HepG2 (cell line): Measurements from ENCODE around the gene QDPR. TPM values are rescaled to one million over a fixed set of nuclear protein-coding genes. Genes with fewer than 3 reads are reported as not detected.

Experiments
- CSRNP2 ChIP-seq: sonication (generic); formaldehyde crosslinking; conservative IDR thresholded peaks from 2 replicates; pipeline ENCODE4 v1.8.0; 2022; ENCODE audit warnings: low read depth, missing genetic modification reagents
- EP300 ChIP-seq, 3 experiments: sonication (generic) in 1 of 3; formaldehyde crosslinking in 1 of 3; IDR thresholded peaks; 2 replicates each; pipeline versions ENCODE4 v1.5.1 to v1.6.1; 2011 to 2020; ENCODE audit warnings: low read depth in 2 of 3, low read length in 2 of 3, borderline replicate concordance in 1 of 3, improper control_type of control experiment in 1 of 3, mild to moderate bottlenecking in 1 of 3, missing genetic modification reagents in 1 of 3, moderate library complexity in 1 of 3
- GMEB1 ChIP-seq: sonication (generic); formaldehyde crosslinking; IDR thresholded peaks from 2 replicates; pipeline ENCODE4 v1.5.1; 2020; ENCODE audit warnings: missing genetic modification reagents, mild to moderate bottlenecking, borderline replicate concordance
- KDM2A ChIP-seq: sonication (generic); formaldehyde crosslinking; IDR thresholded peaks from 2 replicates; pipeline ENCODE4 v1.4.0; 2020; ENCODE audit warnings: low read depth, missing genetic modification reagents, borderline replicate concordance
- MXD1 ChIP-seq: sonication (generic); formaldehyde crosslinking; IDR thresholded peaks from 2 replicates; pipeline ENCODE4 v1.4.0; 2020; ENCODE audit warnings: mild to moderate bottlenecking, missing genetic modification reagents
- MYC ChIP-seq: sonication (generic); formaldehyde crosslinking; IDR thresholded peaks from 2 replicates; pipeline ENCODE4 v1.9.0; 2021; ENCODE audit warnings: missing genetic modification reagents, borderline replicate concordance
- NKX3-1 ChIP-seq: sonication (generic); formaldehyde crosslinking; IDR thresholded peaks from 2 replicates; pipeline ENCODE4 v1.5.0; 2020; ENCODE audit warnings: missing genetic modification reagents
- SIN3A ChIP-seq: IDR thresholded peaks from 2 replicates; pipeline ENCODE4 v1.6.1; 2011; ENCODE audit warnings: low read depth, mild to moderate bottlenecking, control low read depth, low read length, borderline replicate concordance
- SMAD1 ChIP-seq: sonication (generic); formaldehyde crosslinking; IDR thresholded peaks from 2 replicates; pipeline ENCODE4 v1.4.0; 2020; ENCODE audit warnings: missing genetic modification reagents, low read depth, mild to moderate bottlenecking, borderline replicate concordance
- SMC3 ChIP-seq: IDR thresholded peaks from 2 replicates; pipeline ENCODE4 v1.6.1; 2011; ENCODE audit warnings: low read length, improper control_type of control experiment
- TOE1 ChIP-seq: sonication (generic); formaldehyde crosslinking; IDR thresholded peaks from 2 replicates; pipeline ENCODE4 v1.4.0; 2020; ENCODE audit warnings: mild to moderate bottlenecking, missing genetic modification reagents
- ZBTB14 ChIP-seq: sonication (generic); formaldehyde crosslinking; IDR thresholded peaks from 2 replicates; pipeline ENCODE4 v1.4.0; 2020; ENCODE audit warnings: missing genetic modification reagents
- ZNF292 ChIP-seq: sonication (generic); formaldehyde crosslinking; IDR thresholded peaks from 2 replicates; pipeline ENCODE4 v1.8.1; 2022; ENCODE audit warnings: mild to moderate bottlenecking, low read depth, missing genetic modification reagents, borderline replicate concordance
- ZNF761 ChIP-seq: sonication (generic); formaldehyde crosslinking; conservative IDR thresholded peaks from 2 replicates; pipeline ENCODE4 v1.4.0; 2020; ENCODE audit warnings: mild to moderate bottlenecking, missing genetic modification reagents
- ZXDC ChIP-seq: sonication (generic); formaldehyde crosslinking; IDR thresholded peaks from 2 replicates; pipeline ENCODE4 v1.5.0; 2020; ENCODE audit warnings: mild to moderate bottlenecking, missing genetic modification reagents
- polyA plus RNA-seq, 8 experiments: library from polyadenylated mRNA; depleted of rRNA in 3 of 8; stranded (reverse) in 7 of 8; unstranded in 1 of 8; fragments of >200 nt; fragmentation: Illumina TruSeq in 4 of 8; extraction: Trizol in 4 of 8; gene quantifications; 2 replicates each; pipeline versions ENCODE4 v1.2.1 to v1.2.3, GENCODE V29; 2011 to 2016; ENCODE audit warnings: low read depth in 4 of 8, missing spikeins in 1 of 8, mixed read lengths in 1 of 8; ENCODE audit not compliant: insufficient read depth in 1 of 8
- total RNA-seq, 5 experiments: library from RNA; depleted of rRNA; stranded (reverse); fragments of >200 nt; fragmentation: Illumina TruSeq; extraction: Trizol; gene quantifications; 2 replicates each; pipeline ENCODE4 v1.2.3, GENCODE V29; 2016; ENCODE audit warnings: low read depth in 1 of 5
- TF ChIP-seq, protein P1 (sequence below): sonication (generic); formaldehyde crosslinking; IDR thresholded peaks from 2 replicates; pipeline ENCODE4 v1.4.0; 2020; ENCODE audit warnings: missing genetic modification reagents
- TF ChIP-seq, protein P2 (sequence below): sonication (generic); formaldehyde crosslinking; IDR thresholded peaks from 2 replicates; pipeline ENCODE4 v1.9.0; 2021; ENCODE audit warnings: missing genetic modification reagents, mild to moderate bottlenecking, borderline replicate concordance

The QDPR gene
- total and polyA plus RNA-seq, 2 of the 13 experiments (the other 11 are each of a cell fraction or from before 2014, with no cell fraction given) = 9.9 to 95.5 TPM

- TF ChIP-seq ZXDC (CRISPR knock-in tag) (no peak), TOE1 (CRISPR knock-in tag) (no peak), CSRNP2 (CRISPR knock-in tag) (no peak), GMEB1 (CRISPR knock-in tag) (no peak; the same call in 1 of the 2 replicates), SIN3A (peak; percentile 59; the same call in 1 of the 2 replicates), SMC3 (peak; percentile 5; the same call in 1 of the 2 replicates), ZNF761 (CRISPR knock-in tag) (no peak), NKX3-1 (CRISPR knock-in tag) (no peak), MXD1 (CRISPR knock-in tag) (no peak), EP300 (IDR thresholded peaks at IDR 0.05; ENCODE audit: low read depth in 2 of 2, low read length in 2 of 2) (peak in 1 of 2 experiments; percentile 53; a peak in 1 of 4 replicates), EP300 (CRISPR knock-in tag; IDR thresholded peaks at IDR 0.05; ENCODE audit: borderline replicate concordance) (no peak; the same call in 1 of the 2 replicates), ZNF292 (CRISPR knock-in tag) (no peak; the same call in 1 of the 2 replicates), ZBTB14 (CRISPR knock-in tag) (no peak), SMAD1 (CRISPR knock-in tag) (no peak), KDM2A (CRISPR knock-in tag) (no peak), MYC (CRISPR knock-in tag) (no peak)
- TF ChIP-seq, protein P1, sequence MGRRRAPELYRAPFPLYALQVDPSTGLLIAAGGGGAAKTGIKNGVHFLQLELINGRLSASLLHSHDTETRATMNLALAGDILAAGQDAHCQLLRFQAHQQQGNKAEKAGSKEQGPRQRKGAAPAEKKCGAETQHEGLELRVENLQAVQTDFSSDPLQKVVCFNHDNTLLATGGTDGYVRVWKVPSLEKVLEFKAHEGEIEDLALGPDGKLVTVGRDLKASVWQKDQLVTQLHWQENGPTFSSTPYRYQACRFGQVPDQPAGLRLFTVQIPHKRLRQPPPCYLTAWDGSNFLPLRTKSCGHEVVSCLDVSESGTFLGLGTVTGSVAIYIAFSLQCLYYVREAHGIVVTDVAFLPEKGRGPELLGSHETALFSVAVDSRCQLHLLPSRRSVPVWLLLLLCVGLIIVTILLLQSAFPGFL = no peak
- TF ChIP-seq, protein P2, sequence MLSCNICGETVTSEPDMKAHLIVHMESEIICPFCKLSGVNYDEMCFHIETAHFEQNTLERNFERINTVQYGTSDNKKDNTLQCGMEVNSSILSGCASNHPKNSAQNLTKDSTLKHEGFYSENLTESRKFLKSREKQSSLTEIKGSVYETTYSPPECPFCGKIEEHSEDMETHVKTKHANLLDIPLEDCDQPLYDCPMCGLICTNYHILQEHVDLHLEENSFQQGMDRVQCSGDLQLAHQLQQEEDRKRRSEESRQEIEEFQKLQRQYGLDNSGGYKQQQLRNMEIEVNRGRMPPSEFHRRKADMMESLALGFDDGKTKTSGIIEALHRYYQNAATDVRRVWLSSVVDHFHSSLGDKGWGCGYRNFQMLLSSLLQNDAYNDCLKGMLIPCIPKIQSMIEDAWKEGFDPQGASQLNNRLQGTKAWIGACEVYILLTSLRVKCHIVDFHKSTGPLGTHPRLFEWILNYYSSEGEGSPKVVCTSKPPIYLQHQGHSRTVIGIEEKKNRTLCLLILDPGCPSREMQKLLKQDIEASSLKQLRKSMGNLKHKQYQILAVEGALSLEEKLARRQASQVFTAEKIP = no peak
Measured at GRCh38 chr4:17490575-17491059, 21.3 kb downstream of the QDPR start (continued).
